NCI-H774 (cell line): Measurements from ENCODE around the gene DNAH12.
"Not testable (repeated sequence)": the region's sequence is repeated elsewhere in the genome, so short reads cannot be mapped to it uniquely, and the experiment has no call there.

Experiments
- DNase-seq: peaks from one replicate; lab custom pipeline; 2025; lab: John Stamatoyannopoulos, UW

DNAH12 gene

DNA sequence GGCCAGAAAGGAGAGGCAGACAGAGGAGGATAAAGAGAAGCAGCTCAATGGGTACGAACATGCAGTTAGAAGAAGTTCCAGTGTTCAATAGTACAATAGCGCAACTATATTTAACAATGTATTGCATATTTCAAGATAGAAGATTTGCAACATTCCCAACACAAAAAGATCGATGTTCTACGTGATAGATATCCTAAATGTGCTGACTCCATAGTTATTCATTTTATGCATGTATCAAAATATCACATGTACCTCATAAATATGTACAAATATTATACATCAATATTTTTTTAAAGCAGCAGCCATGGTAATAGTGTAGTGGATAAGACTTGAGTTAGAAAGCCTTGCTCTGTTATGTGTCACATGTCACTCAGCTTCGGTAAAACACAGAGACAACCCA, 141.5 kb downstream of the DNAH12 start:
- no peak for DNase-seq

DNA sequence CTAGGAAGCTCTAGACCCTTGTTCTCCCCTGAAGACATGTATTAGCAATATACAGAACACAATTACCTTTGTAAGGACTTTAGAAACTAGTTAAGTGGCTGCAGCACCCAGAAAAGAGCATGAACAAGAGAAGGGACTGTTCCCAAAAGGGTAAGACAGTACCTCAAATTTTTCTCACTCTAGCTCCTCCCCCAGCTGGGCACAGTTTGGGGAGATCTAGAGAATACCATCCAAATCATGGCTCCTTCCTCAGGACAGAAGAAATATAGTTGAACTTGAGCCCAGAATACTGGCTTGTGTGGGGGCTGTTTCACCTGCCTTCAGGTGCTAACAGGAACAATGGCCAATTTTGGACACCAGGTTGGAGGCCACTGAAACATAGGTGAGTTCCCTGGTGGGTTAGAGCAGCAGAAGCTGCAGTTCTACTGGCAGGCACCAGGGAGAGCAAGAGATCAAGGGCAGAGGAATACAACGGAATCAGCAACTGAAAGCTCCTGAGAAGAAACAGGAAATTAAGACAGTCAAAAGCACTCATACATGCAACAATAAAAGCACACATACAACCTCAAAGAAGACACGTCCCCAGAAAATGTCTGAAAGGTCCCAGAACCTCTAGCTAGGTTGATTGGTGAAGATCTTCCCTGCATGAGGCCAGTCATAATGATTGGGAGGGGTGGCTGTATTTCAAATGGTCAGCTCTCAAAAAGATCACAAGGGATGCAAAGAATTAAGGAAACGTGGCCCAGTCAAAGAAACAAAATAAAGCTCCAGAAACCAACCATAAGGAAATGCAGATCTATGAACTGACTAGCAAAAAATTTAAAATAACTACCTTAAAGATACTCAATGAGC, 146.7 kb downstream of the DNAH12 start:
- no peak for DNase-seq

DNA sequence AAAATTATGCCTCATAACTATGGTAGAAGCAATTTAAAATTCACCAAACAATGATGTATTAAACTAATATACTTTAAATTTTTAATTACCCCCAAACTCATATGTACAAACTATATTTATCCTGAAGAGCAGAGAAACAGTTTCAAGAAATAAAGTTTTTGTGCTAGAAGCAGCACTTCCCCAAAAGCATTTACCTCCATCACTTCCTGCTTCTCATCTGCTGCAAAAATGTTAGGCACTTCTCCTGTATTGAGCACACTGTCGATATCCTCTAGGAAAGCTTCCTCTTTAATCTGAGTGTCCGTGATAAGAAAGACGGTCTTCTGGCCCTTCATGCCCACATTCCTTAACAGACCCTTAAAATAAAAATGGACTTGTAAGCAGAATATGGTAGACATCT, 150.2 kb downstream of the DNAH12 start:
- DNase-seq = no peak

DNA sequence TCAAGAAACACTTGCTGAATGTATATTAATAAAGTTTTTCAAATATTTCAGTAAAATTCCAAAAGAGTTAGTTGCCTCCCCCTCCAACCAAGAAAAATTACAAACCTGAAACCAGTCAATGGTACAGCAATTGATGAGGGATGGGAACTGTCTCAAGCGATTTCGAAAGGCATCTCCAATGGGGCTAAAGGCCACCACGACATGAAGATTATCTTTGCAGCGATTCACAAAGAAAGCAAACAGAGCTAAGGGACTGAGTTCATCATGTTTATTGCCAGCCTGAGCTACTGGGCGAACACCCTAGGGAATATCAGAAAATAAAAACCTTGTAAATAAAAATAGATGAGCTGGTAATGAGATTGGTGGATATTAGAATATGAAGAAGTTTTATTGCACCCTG, 152.4 kb downstream of the DNAH12 start:
- DNase-seq = no peak

DNA sequence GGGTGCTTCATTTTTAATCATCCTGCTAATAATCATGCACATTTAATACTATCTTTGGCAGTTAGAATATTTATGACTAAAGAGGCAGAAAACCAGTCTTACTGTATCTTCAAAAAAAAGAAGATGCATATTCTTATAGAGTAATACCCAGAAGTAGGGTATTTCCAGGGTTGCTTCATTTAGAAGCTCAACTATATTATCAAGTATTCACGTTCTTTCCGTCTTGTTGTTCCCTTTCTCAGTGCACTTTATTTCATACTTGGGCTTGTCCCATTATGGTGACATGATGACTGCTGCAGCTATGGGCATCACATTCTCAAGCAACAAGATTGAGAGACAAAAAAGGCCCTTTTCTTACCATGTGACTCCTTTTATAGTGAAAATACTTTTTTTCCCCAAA, 154.9 kb downstream of the DNAH12 start:
- DNase-seq = no peak

- DNase-seq = no peak
These were observed 157.8 kb downstream of the DNAH12 start for GRCh38 chr3:57386307-57386706.

- DNase-seq = no peak
These were observed 158.6 kb downstream of the DNAH12 start for GRCh38 chr3:57385498-57385897.

DNA sequence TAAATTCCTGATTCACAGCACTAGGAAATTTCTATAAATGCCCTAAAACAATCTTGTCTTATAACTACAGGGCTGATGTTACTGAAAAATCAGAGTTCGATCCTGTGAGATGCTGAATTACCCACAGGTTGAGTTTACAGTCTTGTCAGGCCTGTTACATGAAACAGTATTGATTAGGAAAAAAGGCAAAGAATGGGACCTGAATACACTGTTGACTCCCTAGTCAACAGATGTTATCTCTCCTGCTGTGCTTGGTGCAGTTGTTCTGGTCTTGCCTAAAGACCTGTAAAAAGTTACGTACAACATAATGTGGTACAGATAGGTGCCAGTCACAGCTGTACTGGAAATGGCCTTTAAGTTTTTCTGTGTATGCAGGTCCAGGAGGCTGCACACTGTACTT, 160.3 kb downstream of the DNAH12 start:
- no peak for DNase-seq

- DNase-seq = no peak
These were observed 160.7 kb downstream of the DNAH12 start for GRCh38 chr3:57383406-57383805.

DNA sequence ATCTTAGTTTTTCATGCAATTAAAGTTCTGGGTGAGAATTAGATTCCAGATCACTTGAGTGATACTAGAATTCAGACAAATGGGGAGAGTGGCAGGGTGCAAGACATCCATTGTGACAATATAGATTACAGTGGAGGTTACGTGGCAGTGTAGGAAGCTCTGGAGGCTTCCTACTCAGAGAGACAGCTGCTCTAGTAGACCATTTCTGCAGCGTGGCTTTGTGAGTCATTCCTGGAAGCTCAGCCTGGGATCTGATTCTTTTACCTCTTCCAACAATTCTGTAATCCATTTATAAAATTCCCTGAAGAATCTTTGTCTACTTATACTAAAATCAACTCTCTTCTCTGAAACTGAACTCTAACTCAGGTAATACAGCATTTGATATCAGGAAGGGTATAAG, 161.2 kb downstream of the DNAH12 start:
- DNase-seq = no peak

GRCh38 chr3:57370341-57370740, 173.8 kb downstream of the DNAH12 start:
- no peak for DNase-seq

DNA sequence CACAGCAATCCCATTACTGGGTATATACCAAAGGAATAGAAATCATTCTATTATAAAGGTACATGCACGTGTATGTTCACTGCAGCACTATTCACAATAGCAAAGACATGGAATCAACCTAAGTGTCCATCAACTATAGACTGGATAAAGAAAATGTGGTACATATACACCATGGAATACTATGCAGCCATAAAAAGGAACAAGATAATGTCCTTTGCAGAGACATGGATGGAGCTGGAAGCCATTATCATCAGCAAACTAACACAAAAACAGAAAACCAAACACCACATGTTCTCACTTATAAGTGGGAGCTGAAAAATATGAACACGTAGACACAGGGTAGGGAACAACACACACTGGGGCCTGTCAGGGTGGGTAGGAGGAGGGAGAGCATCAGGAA, 179.1 kb downstream of the DNAH12 start:
- DNase-seq = not testable (repeated sequence)

- not testable (repeated sequence) for DNase-seq
These were observed 187.9 kb downstream of the DNAH12 start for GRCh38 chr3:57356275-57356674.

- DNase-seq = no peak
These were observed 189.4 kb downstream of the DNAH12 start for GRCh38 chr3:57354768-57355167.

- no peak for DNase-seq
These were observed 193.9 kb downstream of the DNAH12 start for GRCh38 chr3:57350271-57350670.

- not testable (repeated sequence) for DNase-seq
These were observed 205.0 kb downstream of the DNAH12 start for GRCh38 chr3:57339071-57339642.

GRCh38 chr3:57338272-57339070, 205.7 kb downstream of the DNAH12 start:
- not testable (repeated sequence) for DNase-seq

- DNase-seq = no peak
These were observed 208.7 kb downstream of the DNAH12 start for GRCh38 chr3:57335283-57335938.

GRCh38 chr3:57331078-57331610, 213.0 kb downstream of the DNAH12 start:
- peak; percentile 37 for DNase-seq

- not testable (repeated sequence) for DNase-seq
These were observed 217.6 kb downstream of the DNAH12 start for GRCh38 chr3:57326498-57326897.

GRCh38 chr3:57314204-57314603, 229.9 kb downstream of the DNAH12 start:
- DNase-seq = no peak

DNA sequence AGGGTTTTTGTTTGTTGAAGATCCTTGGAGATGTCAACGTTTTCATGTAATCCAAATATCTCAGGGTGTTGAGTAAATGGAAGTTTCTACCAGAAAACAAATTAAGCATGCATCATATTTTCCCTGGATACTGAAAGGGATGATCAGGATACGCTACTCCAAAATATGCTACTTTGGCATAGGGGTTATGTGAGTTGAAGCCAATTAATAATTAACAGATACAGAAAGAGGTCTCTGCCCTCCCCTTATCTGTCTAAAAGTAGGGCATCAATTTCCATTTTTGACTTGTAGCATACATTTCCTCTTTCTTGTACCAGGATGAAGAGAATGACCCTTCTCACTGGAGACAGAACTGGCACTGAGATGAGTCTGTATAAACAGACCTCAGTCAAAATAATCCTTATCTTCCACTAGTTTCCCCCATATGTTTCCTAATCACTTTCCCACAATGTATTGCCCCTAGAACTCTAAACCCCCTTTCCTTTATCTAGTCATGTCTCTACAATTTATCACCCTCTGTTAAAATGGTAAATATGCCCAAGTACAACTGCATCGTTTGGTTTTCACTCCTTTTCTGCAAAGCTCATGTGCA, 234.3 kb downstream of the DNAH12 start:
- no peak for DNase-seq
